Measurements from ENCODE around the gene ZMIZ2.
"Not testable (repeated sequence)": the region's sequence is repeated elsewhere in the genome, so short reads cannot be mapped to it uniquely, and the experiment has no call there.

The ZMIZ2 gene

GRCh38 chr7:44774486-44774885, 25.8 kb downstream of the ZMIZ2 start:
- DNase-seq (ENCODE audit: low spot score): not testable (repeated sequence)

GRCh38 chr7:44775383-44776107, 26.9 kb downstream of the ZMIZ2 start:
- DNase-seq (ENCODE audit: low spot score): no peak

- DNase-seq (ENCODE audit: low spot score): no peak
These were observed 27.6 kb downstream of the ZMIZ2 start for GRCh38 chr7:44776211-44776610.

- DNase-seq (ENCODE audit: low spot score): no peak
These were observed 33.8 kb downstream of the ZMIZ2 start for GRCh38 chr7:44782460-44782859.

- DNase-seq (ENCODE audit: low spot score): no peak
These were observed 34.8 kb downstream of the ZMIZ2 start for GRCh38 chr7:44783407-44783806.

GRCh38 chr7:44784364-44784763, 35.7 kb downstream of the ZMIZ2 start:
- no peak for DNase-seq (ENCODE audit: low spot score)

GRCh38 chr7:44785218-44785617, 36.6 kb downstream of the ZMIZ2 start:
- not testable (repeated sequence) for DNase-seq (ENCODE audit: low spot score)

- DNase-seq (ENCODE audit: low spot score): no peak
These were observed 38.4 kb downstream of the ZMIZ2 start for GRCh38 chr7:44787041-44787440.

- DNase-seq (ENCODE audit: low spot score): no peak
These were observed 39.1 kb downstream of the ZMIZ2 start for GRCh38 chr7:44787762-44788161.

- no peak for DNase-seq (ENCODE audit: low spot score)
These were observed 41.3 kb downstream of the ZMIZ2 start for GRCh38 chr7:44789990-44790389.

- DNase-seq (ENCODE audit: low spot score): no peak
These were observed 42.9 kb downstream of the ZMIZ2 start for GRCh38 chr7:44791278-44792219.

- no peak for DNase-seq (ENCODE audit: low spot score)
These were observed 45.3 kb downstream of the ZMIZ2 start for GRCh38 chr7:44793919-44794318.

- no peak for DNase-seq (ENCODE audit: low spot score)
These were observed 45.7 kb downstream of the ZMIZ2 start for GRCh38 chr7:44794331-44794730.

- no peak for DNase-seq (ENCODE audit: low spot score)
These were observed 47.4 kb downstream of the ZMIZ2 start for GRCh38 chr7:44796034-44796503.

GRCh38 chr7:44796504-44797328, 48.1 kb downstream of the ZMIZ2 start, which contains the start of gene PPIA:
Gene PPIA, plus strand, starts transcription at chr7:44796681. Its CDS starts 44 bp downstream, at chr7:44796725.
- peak; percentile 97 for DNase-seq (ENCODE audit: low spot score)

- peak; percentile 80 for DNase-seq (ENCODE audit: low spot score)
These were observed 48.9 kb downstream of the ZMIZ2 start for GRCh38 chr7:44797329-44798258.

- DNase-seq (ENCODE audit: low spot score): peak; percentile 8
These were observed 50.1 kb downstream of the ZMIZ2 start for GRCh38 chr7:44798649-44799305.

- no peak for DNase-seq (ENCODE audit: low spot score)
These were observed 51.3 kb downstream of the ZMIZ2 start for GRCh38 chr7:44799939-44800338.

- DNase-seq (ENCODE audit: low spot score): no peak
These were observed 53.2 kb downstream of the ZMIZ2 start for GRCh38 chr7:44801890-44802289.

GRCh38 chr7:44802418-44803025, 53.9 kb downstream of the ZMIZ2 start:
- DNase-seq (ENCODE audit: low spot score): no peak

All from hematopoietic multipotent progenitor cell treated with erythropoietin and hydrocortisone succinate and interleukin-3 and kit ligand, for 17 days (in vitro differentiated cells).